NCI-H2196 (cell line): ENCODE data around the gene REST.

ENCODE experiments used
- DNase-seq: peaks from one replicate; lab custom pipeline; 2025; ENCODE audit not compliant: unreplicated experiment; lab: John Stamatoyannopoulos, UW

Gene REST

GRCh38 chr4:56976283-56976836 lies 68.7 kb downstream of the REST start:
- DNase-seq, result no peak

DNA sequence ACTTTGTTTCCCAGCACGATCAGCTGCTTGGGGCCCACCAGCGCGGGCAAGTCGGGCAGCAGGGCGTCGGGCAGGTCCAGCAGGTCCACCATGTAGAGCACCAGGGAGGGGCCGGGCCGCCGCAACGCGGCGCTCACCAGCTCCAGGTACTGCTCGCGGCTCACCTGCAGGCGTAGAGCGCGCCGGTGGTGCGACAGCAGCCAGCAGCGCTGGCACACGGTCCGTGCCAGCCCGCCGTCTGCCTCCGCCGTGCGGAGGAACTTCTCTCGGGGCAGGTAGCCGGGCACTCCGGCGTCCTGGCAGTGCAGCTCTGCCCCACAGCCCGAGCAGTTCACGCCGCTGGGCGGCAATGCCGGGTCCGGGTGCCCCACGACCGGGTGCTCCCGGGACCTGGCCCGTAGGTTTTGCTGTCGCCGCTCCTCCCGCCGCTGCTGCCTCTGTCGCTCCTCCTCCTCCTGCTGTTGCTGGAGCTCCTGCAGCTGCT lies 69.2 kb downstream of the REST start:
- peak; percentile 7 for DNase-seq

GRCh38 chr4:56977321-56978012 lies 69.8 kb downstream of the REST start, which contains the start of gene NOA1:
Gene NOA1, minus strand, starts transcription at chr4:56977606. Its CDS starts 21 bp downstream, at chr4:56977585.
- DNase-seq, result peak; percentile 88

DNA sequence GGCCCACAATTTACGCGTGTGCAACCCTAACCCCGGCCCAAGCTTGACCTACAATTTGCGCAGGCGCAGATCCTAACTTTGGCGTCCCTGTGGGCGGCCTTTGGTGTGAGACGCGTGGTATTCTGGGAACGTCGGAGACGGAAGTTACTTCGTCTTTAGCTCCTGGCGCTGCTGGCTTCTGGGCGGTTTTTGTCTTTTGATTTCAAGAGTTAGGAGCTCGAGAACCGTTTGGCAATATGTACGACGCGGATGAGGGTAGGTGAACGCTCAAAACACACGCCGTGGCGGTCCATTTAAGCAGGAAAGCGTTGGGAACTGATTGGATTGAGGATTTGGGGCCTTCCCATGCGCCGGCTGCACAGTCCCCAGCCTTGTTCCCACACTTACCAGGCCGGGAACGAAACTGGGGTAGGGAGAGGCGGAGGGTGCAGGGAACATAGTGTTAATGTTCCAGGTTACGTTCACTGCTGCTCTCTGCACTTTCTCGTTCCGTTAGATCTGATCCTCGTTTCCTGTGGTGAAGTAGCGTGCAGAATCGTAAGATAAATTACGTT lies 71.1 kb downstream of the REST start, which contains the start of gene POLR2B:
TSS of gene POLR2B (plus strand) at position 147 of the 554 bp plus-strand sequence. CDS start at position 237, 90 bp downstream.
- DNase-seq, result peak; percentile 86

DNA sequence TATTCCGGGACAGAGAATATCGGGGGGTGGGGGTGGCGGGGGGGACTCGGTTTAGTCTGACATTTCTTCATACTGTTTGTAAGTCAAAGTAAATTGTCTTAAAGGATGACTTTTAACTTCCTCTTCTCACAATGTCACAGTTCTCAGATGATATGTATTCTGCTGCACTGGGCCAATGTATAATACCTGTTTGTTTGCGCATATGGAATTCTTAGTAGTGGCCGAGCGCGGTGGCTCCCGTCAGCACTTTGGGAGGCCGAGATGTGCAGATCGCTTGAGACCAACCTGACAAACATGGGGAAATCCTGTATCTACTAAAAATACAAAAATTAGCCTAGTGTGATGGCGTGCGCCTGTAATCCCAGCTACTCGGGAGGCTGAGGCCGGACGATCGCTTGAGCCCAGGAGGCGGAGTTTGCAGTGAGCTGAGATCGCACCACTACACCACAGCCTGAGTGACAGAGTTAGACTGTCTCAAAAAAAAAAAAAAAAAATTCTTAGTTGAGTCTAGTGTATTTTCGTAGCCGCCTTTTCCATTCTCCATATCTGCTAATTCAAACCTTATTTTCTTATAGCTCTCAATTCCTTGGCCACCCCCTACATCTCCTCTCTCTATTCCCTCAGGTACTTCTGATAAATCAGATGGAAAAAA lies 71.8 kb downstream of the REST start:
- DNase-seq, result no peak

GRCh38 chr4:56981795-56982201 lies 74.1 kb downstream of the REST start:
- DNase-seq, result no peak

DNA sequence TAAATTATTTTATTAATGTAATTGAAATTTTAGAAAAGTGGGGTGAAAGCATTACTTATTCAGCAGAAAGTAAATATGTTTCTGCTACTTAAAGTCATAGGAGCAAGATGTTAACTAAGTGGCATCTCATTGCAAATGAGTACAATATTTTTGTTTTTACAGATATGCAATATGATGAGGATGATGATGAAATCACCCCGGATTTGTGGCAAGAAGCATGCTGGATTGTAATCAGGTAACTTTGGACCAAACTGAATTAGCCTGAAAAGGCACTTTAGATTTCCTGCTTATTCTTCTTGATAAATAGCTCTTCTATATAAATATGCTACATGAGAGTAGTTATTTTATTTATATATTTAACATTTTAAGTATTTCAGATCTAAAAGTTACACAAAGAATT lies 78.5 kb downstream of the REST start:
- DNase-seq, result no peak

- DNase-seq, result no peak
Measured at GRCh38 chr4:56986952-56987351, 79.3 kb downstream of the REST start.

DNA sequence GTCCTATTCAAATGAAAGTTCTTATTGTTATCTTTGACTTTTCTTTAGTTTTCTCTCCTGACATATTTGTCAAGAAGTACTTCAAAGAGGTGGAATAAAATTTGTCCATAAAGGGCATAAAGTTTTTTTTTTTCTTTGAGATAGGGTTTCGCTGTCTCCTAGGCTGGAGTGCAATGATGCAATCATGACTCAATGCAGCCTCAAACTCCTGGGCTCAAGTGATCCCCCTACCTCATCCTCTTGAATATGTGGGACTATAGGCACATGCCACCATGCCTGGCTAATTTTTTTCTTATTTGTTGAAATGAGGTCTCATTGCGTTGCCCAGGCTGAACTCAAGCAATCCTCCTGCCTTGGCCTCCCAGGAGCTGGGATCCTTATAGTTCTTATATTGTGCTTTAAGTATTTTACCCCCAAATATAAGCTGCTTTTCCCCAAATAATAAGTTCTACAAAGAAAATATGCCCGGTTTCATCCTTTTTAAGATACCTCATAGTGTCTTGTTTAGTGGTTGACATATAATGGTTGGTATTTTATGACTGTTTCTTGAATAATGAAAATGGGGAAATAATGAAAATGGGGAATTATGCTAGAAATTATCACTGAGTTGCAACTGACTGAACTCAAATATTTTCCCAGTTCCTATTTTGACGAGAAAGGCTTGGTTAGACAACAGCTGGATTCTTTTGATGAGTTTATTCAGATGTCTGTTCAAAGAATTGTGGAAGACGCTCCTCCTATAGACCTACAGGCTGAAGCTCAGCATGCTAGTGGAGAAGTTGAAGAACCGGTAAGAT lies 82.6 kb downstream of the REST start:
- DNase-seq, result no peak

DNA sequence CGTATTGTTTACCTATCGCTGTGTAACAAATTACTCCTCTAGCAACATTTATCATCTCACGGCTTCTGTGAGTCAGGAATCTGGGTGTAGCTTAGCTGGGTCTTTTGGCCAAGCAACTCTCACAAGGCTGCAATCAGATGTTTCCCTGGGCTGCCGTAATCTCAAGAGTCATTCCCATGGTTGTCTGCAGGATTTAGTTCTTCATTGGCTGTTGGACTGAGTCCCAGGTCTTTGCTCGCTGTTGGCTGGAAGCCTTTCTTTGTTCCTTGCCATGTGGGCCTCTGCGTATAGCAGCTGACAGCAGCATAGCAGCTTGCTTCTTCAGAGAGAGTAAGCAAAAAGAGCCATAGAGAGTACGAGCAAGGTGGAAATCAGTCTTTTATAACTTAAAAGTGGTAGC lies 87.8 kb downstream of the REST start:
- peak; percentile 47 for DNase-seq

DNA sequence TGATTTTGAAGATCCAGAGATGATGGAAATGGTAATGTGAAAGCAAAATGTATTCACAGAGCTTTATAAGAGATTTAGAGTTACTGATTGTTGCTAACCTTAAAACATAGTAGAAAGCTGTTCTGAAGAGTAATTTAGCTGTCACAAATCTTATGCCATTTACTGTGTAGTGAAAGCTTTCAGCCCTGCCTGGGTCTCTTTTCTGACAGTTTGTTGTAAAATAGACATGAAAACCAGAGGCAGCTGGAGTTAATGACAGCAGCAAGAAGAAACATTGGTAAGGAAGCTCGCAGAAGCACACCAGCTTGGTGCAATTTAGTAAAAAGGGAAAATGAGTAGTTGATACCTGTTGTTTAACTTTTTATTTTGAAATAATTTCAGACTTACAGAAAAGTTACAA lies 92.1 kb downstream of the REST start:
- no peak for DNase-seq

DNA sequence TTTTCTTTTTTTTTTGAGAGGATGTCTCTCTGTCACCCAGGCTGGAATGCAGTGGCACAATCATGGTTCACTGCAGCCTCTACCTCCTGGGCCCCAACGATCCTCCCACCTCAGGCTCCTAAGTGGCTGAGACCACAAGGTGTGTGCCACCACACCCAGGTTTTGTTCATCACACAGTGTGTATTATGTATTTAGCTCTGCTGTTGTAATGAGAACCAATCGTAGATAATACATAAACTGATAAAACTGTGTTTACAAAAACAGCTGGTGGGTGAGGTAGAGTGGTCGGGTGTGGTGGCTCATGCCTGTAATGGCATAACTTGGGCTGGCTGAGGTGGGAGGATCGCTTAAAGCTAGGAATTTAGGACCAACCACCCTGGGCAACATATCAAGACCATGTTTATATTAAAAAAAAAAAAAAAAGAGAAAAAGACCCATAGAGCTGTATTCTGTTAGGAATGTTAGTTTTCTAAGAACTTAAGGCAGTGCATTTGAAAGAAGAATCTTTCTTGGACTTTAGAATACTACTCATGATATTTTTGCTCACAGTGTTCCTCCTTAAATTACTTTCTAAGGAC lies 105.9 kb downstream of the REST start:
- no peak for DNase-seq
